HEK293 (cell line): ENCODE results near the gene SLC1A7.

ENCODE experiments used
- TCF7L2 ChIP-seq: IDR thresholded peaks from 2 replicates; pipeline ENCODE4 v1.6.1; 2011; ENCODE audit warnings: low read depth, mild to moderate bottlenecking, inconsistent platforms, low read length, moderate library complexity, borderline replicate concordance
- ZBTB20 ChIP-seq: fragments of 450-650 bp; formaldehyde crosslinking; IDR thresholded peaks from 2 replicates; pipeline ENCODE4 v1.5.1; 2016; ENCODE audit warnings: missing biosample characterization, missing genetic modification characterization
- ZBTB49 ChIP-seq: fragments of 450-650 bp; formaldehyde crosslinking; IDR thresholded peaks from 2 replicates; pipeline ENCODE4 v1.5.1; 2016; ENCODE audit warnings: missing biosample characterization, missing genetic modification characterization, low read depth
- ZBTB8A ChIP-seq: fragments of 450-650 bp; formaldehyde crosslinking; IDR thresholded peaks from 2 replicates; pipeline ENCODE4 v1.5.1; 2016; ENCODE audit warnings: missing biosample characterization, missing genetic modification characterization
- ZFP3 ChIP-seq: fragments of 450-650 bp; formaldehyde crosslinking; IDR thresholded peaks from 2 replicates; pipeline ENCODE4 v1.5.1; 2016; ENCODE audit warnings: low read depth, missing biosample characterization, missing genetic modification characterization
- ZIC2 ChIP-seq: fragments of 450-650 bp; formaldehyde crosslinking; IDR thresholded peaks from 2 replicates; pipeline ENCODE4 v1.5.1; 2016; ENCODE audit warnings: missing biosample characterization, missing genetic modification characterization
- ZNF501 ChIP-seq: fragments of 450-650 bp; formaldehyde crosslinking; IDR thresholded peaks from 2 replicates; pipeline ENCODE4 v1.5.1; 2016; ENCODE audit warnings: missing biosample characterization, missing genetic modification characterization
- ZNF529 ChIP-seq: fragments of 450-650 bp; formaldehyde crosslinking; IDR thresholded peaks from 2 replicates; pipeline ENCODE4 v1.5.1; 2017; ENCODE audit warnings: missing genetic modification characterization, missing biosample characterization; ENCODE audit not compliant: insufficient replicate concordance
- ZNF677 ChIP-seq: fragments of 450-650 bp; IDR thresholded peaks from 2 replicates; pipeline ENCODE4 v1.5.0; 2018; ENCODE audit warnings: missing biosample characterization, mild to moderate bottlenecking, missing genetic modification characterization, moderate library complexity

- TF ChIP-seq ZIC2 (0 out of 2 replicates have a peak, but pooled peaks have one; percentile 27), TCF7L2 (no peak), ZNF501 (tag by site-specific recombination) (no peak), ZFP3 (tag by site-specific recombination) (no peak), ZBTB20 (tag by site-specific recombination) (no peak), ZBTB49 (no peak), ZNF529 (tag by site-specific recombination) (no peak), ZNF677 (tag by site-specific recombination) (no peak), ZBTB8A (tag by site-specific recombination) (no peak)
These were observed 52.0 kb downstream of the SLC1A7 start for GRCh38 chr1:53090227-53091147.
